Raji (cell line): Measurements from ENCODE around the gene COA8.
A peak's percentile ranks its signal among the peaks of the same experiment; 100 is the strongest.

Experiments used
- POLR2A ChIP-seq: IDR thresholded peaks from 2 replicates; pipeline ENCODE4 v1.6.1; 2011; ENCODE audit warnings: low read depth, low read length, control low read depth; ENCODE audit not compliant: insufficient read depth

The COA8 gene

DNA sequence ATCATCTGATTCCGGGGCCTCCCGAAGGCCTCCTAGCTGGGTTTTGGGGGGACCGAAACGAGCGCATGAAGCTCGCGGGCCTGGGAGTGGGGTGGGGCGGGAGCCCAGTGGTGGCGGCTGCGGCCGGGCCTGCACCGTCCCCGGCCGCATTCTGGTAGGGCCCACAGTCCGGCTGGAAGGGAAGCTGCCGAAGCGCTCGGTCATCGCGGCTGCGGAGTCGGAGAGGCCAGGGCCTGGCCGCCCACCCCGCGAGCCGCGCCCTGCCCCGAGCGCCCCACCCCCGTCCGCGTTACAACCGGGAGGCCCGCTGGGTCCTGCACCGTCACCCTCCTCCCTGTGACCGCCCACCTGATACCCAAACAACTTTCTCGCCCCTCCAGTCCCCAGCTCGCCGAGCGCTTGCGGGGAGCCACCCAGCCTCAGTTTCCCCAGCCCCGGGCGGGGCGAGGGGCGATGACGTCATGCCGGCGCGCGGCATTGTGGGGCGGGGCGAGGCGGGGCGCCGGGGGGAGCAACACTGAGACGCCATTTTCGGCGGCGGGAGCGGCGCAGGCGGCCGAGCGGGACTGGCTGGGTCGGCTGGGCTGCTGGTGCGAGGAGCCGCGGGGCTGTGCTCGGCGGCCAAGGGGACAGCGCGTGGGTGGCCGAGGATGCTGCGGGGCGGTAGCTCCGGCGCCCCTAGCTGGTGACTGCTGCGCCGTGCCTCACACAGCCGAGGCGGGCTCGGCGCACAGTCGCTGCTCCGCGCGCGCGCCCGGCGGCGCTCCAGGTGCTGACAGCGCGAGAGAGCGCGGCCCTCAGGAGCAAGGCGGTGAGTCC lies 66.1 kb downstream of the COA8 start, which contains the start of gene KLC1:
TSS of gene KLC1 (plus strand) at position 528 of the 819 bp plus-strand sequence. CDS start 25,354 bp downstream, outside the sequence.
- peak; percentile 88 for TF ChIP-seq POLR2A

DNA sequence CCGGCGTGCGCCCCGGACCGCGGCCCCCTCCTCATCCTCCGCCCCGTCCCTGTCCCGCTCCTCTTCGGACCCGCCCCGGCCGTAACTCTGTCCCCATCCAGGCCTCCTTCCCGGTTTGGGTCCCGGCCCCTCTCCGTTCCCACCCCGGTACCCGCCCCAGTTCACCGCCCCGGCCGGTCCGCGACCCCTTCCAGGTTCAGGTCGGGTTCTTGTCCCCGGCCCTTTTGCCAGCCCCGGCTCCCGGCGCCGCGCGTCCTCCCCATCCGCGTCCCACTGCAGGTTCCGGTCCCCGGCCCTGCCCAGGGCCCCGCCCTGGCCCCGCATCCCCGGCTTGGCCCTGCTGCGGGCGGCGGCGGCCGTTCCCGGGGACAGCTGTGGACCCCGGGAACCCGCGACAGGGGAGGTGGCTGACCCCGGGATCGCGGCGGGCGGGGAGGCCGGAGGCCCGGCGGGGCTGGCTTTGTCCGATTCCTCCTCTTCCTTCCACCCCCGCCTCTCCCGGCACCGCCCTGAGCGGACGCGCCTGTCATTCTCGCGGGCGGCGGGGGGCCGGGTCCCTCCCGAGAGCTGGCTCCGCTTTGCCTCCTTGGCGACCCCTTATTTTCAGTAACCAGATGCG lies 66.9 kb downstream of the COA8 start:
- TF ChIP-seq POLR2A, result no peak

DNA sequence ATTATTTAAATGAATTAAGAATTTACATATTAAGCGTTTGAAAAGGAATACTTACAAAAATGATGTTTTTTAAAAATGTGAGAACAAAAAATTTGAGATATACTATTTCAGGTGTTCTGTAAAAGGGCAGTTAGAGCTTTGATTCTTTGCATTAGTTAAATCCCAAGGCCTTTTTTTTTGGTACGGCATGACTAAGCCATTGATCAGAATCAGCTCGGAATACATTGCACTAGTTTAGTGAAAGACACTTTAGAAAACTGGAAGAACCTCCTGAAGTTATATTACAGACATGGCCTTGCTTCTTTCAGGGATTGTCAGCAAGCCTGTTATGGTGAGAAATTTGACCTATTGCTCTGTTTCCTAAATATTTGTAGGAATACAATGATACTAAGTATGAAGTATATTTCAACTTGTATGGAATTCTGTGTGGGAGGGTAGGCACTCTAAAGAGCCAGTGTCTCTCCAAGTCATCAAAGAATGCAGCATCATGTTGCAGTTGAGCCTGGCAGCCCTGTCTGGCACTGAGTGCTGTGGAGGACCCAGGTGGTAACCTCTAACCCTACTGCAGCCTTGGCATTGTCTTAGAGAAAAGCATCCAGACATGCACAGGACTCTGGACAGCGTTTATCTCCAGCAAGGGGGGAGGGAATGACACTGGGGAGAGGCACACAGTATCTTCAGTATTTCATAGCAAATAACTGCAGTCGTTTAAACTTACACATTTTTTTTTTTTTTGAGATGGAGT lies 67.8 kb downstream of the COA8 start:
- TF ChIP-seq POLR2A, result no peak

DNA sequence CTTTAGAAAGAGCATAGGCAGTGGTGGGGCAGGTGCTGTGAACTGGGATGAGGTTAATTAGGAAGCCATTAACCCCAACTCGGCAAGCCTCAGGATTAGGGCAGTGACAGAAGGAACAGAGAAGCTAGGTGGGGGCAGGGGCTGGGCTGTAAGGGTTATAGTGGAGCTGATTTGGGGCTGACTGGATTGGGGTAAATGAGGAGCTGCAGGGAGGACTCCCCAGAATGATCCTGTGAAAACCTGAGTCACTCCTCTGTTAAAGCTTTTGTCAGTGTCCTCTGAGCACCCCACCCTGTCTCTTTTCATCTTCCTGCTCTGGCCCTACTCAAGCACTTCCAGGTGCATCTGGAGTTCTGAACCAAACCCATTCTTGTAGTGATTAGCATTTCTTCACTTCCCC lies 70.6 kb downstream of the COA8 start:
- TF ChIP-seq POLR2A, result no peak

DNA sequence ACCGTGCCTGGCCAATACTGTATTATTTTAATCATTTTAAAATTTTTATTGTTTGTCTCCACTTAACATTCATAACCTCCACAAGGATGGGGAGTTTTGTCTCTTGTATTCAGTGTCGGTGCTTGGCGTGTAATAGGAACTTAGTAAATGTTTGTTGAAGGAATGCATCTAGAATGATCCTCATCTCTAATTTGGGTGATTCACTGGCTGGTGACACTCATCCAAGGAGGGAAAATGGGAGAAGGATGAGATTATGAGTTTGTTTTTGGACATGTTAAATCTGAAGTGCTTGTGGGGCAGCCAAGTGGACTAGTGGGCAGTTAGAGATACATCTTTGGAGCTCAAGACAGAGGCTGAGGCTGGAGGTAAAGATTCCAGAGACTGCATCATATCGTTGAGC lies 71.4 kb downstream of the COA8 start:
- TF ChIP-seq POLR2A, result no peak

DNA sequence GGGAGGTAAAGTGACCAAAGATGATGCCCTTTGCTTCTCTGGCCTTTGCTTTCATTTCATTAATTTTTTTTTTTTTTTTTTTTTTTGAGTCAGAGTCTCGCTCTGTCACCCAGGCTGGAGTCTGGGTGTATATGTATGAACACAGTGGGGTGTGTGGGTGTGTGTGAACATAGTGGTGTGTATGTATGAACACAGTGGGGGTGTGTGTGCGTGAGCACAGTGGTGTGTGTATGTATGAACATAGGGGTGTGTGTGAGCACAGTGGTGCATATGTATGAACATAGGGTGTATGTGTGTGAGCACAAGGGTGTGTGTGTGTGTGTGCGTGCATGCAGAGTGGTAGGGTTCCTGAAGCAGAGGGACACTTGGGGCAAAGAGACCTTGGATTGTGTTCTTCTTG lies 75.8 kb downstream of the COA8 start:
- no peak for TF ChIP-seq POLR2A
